LNCaP clone FGC (cell line): Measurements from ENCODE around the gene CRYL1.

Source experiments
- DNase-seq: peaks from one replicate; pipeline ENCODE4 v3.0.0-alpha.2; 2011; ENCODE audit warnings: low read depth
- H3K4me3 ChIP-seq: 2 replicates; pipeline ENCODE4 v1.5.1; 2011; ENCODE audit warnings: mild to moderate bottlenecking, low read depth, low read length, control low read depth
- TF ChIP-seq, protein P1 (sequence below): IDR thresholded peaks from 2 replicates; pipeline ENCODE4 v1.5.1; 2012; ENCODE audit warnings: mild to moderate bottlenecking; ENCODE audit not compliant: control insufficient read depth, insufficient read depth; ENCODE audit errors: extremely low read depth

Gene CRYL1

DNA sequence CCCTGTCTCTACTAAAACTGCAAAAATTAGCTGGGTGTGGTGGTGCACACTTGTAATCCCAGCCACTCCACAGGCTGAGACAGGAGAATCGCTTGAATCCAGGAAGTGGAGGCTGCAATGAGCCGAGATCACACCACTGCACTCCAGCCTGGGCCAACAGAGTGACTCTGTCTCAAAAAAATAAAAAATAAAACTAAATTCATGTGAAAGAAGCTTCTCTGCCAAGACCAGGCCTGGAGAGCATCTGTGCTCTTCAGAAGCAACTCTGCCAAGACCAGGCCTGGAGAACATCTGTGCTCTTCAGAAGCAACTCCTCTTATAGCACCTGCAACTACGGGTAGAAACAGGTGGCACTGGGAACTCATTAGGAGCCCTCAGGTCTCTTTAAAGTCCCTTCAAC is 37.7 kb downstream of the CRYL1 start:
- TF ChIP-seq, protein P1, sequence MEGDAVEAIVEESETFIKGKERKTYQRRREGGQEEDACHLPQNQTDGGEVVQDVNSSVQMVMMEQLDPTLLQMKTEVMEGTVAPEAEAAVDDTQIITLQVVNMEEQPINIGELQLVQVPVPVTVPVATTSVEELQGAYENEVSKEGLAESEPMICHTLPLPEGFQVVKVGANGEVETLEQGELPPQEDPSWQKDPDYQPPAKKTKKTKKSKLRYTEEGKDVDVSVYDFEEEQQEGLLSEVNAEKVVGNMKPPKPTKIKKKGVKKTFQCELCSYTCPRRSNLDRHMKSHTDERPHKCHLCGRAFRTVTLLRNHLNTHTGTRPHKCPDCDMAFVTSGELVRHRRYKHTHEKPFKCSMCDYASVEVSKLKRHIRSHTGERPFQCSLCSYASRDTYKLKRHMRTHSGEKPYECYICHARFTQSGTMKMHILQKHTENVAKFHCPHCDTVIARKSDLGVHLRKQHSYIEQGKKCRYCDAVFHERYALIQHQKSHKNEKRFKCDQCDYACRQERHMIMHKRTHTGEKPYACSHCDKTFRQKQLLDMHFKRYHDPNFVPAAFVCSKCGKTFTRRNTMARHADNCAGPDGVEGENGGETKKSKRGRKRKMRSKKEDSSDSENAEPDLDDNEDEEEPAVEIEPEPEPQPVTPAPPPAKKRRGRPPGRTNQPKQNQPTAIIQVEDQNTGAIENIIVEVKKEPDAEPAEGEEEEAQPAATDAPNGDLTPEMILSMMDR = no peak
- DNase-seq = no peak
- H3K4me3 ChIP-seq = no peak overlapping the region

DNA sequence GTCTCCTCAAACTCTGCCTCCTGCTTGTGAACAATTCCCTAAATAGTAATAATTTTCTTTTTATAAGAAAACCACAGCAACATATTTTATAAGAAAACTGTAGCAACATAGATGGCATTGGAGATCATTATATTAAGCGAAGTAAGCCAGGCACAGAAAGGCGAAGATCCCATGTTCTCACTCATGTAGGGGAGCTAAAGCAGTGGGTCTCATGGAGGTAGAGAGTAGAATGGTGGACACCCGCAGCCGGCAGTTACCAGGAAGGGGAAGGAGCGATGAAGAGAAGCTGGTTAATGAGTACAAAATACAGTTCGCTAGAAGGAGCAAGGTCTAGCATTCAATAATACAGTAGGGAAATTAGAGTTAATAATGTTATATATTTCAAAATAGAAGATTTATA is 42.9 kb downstream of the CRYL1 start:
- DNase-seq = no peak
- TF ChIP-seq, protein P1 = no peak
- H3K4me3 ChIP-seq = no peak overlapping the region

DNA sequence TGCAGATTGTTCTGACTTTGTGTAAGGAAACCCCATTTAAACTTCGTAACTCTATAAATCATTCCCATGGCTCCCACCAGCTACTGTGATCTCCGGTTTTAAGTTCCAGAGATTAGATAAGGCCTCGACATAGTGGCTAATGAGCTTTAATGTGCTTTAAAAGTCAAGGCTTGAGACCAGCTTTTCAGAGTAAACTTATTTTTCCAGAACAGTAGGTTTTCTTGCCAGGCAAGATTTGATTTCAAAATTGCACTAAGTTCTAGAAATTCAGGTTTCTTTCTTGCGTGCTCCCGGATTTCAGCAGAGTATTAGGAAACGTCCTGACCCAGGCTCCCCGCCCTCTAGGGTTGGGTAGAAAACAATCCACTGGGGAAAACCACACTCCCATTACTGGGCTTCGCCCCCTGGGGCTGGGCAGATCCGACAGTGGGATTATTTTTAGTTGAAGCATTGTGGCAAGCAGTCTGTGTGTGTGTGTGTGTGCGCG is 43.3 kb downstream of the CRYL1 start:
- TF ChIP-seq, protein P1 = no peak
- no peak overlapping the region for H3K4me3 ChIP-seq
- no peak for DNase-seq

DNA sequence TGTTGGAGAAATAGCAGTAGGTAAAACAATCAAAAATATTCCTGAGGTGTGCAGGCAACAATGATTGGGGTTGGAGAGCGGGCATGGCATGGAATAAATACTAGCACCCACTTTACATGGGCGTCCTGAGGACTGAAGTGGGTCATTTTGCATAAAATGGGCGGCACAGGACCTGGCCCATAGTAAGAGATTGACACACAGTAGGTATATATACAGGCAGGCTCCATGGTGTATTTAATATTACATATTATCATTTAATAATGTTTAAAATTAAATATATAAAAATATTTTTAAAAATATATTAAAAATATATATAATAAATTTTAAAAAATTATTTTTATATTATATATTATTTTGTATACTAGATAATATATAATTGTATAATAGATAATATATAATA is 48.3 kb downstream of the CRYL1 start:
- TF ChIP-seq, protein P1 = no peak
- no peak overlapping the region for H3K4me3 ChIP-seq
- DNase-seq = no peak

DNA sequence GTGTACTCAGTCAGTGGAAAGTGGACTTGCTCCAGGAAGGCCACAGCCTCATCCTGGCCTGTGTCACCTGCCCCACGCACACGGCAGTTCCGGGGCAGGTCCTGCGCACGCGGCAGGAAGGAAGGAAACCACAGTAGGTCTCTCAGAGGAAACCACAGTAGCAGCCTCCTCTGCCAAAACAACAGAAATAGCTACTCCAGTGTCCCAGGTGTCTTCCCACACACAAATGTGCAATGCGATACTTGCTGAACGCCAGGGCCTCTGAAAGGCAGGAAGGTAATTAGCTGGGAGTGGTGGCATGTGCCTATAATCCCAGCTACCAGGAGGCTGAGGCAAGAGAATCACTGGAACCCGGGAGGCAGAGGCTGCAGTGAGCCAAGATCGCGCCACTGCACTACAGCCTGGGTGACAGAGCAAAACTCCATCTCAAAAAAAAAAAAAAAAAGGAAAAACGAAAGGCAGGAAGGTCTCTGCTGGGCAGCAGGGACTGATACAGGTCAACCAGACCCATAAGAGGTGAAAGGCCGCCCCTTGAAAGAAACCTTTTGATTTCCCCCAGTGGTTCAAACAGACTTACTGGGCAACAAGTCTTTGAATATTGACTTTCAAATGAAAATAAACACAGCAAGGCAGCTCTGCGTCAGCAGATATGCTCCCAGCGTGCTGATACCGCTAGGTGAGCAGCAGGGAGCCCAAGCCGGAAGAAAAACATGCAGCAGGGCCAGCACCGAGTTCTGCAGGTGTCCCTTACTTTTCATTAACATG is 49.5 kb downstream of the CRYL1 start:
- TF ChIP-seq, protein P1 = 0 out of 2 replicates have a peak, but pooled peaks have one; percentile 9
- peak; percentile 42 for DNase-seq
- no peak overlapping the region for H3K4me3 ChIP-seq

DNA sequence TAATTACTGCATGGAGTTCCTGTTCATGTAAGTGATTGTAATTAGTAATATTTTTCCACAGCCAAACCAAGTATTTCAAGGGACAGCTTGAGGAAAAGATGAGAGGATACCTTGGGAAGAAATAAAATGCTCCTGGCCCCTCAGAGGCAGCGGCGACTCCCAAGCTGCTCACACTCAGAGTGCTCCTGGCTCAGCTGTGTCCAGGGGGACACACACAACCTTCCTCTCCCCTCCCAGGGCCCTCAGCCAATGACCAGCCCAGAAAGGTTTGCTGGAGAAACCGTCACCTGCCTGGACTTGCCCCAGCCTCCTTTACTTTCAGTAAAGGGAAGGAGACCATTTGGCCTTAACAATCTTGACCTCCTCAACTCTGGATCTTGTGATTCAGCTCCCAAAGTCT is 51.1 kb downstream of the CRYL1 start:
- TF ChIP-seq, protein P1 = no peak
- DNase-seq = no peak
- H3K4me3 ChIP-seq = no peak overlapping the region

DNA sequence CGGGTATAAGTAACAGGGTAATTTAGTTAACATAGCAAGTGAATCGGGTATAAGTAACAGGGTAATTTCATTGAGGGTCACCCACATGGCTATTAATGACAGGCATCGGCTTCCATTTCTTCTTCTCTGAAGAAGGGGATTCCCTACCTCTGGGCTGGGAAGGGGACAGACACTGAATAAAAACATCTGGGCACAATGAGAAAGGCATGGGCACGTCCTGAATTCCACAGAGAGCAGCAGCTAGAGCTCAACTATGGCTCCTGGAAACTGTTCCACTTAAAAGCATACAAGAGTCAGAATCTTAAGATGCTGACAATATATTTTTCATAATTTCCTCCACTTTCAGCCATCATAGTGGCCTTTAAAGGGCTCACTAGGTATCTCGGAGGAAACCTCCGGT is 51.8 kb downstream of the CRYL1 start:
- no peak for DNase-seq
- H3K4me3 ChIP-seq = no peak overlapping the region
- TF ChIP-seq, protein P1 = no peak
